Dermis microvascular lymphatic vessel endothelial cell (primary cell): ENCODE data around the gene YES1. TPM values are rescaled to one million over a fixed set of nuclear protein-coding genes. Genes with fewer than 3 reads are reported as not detected.

Experiments
- DNase-seq, 2 donors: peaks; one replicate each; pipeline versions ENCODE4 v3.0.0 to v3.0.0-alpha.2; 2010; ENCODE audit warnings: low read depth in 2 of 2
- total RNA-seq: library from RNA; depleted of rRNA; stranded (reverse); fragments of >200 nt; gene quantifications from 2 replicates; pipeline ENCODE4 v1.2.1, GENCODE V29; 2014

YES1 gene
- total RNA-seq, 1 donor from 2014 or later, result 149 TPM

GRCh38 chr18:730692-731091, 81.3 kb downstream of the YES1 start:
- no peak for DNase-seq

- DNase-seq, result peak in 1 of 2 donors; percentile 10
Observed at GRCh38 chr18:730120-730519, 81.9 kb downstream of the YES1 start.

- no peak for DNase-seq
Observed at GRCh38 chr18:725646-726045, 86.4 kb downstream of the YES1 start.

GRCh38 chr18:723541-724080, 88.4 kb downstream of the YES1 start:
- DNase-seq, result no peak

- no peak for DNase-seq
Observed at GRCh38 chr18:717003-717402, 95.0 kb downstream of the YES1 start.

GRCh38 chr18:715626-716025, 96.4 kb downstream of the YES1 start:
- DNase-seq, result no peak

- DNase-seq, result no peak
Observed at GRCh38 chr18:713135-713490, 98.9 kb downstream of the YES1 start.

GRCh38 chr18:712401-713134, 99.5 kb downstream of the YES1 start, which contains the start of gene ENOSF1:
ENOSF1 (minus strand) TSS chr18:712630; CDS start chr18:712587, 43 bp downstream.
- peak; percentile 39 to 82 for DNase-seq

GRCh38 chr18:711657-712400, 100.2 kb downstream of the YES1 start:
- DNase-seq, result peak; percentile 64 to 79

GRCh38 chr18:711310-711656, 100.8 kb downstream of the YES1 start:
- DNase-seq, result peak; percentile 31 to 51

- DNase-seq, result no peak
Observed at GRCh38 chr18:710418-711300, 101.4 kb downstream of the YES1 start.

GRCh38 chr18:709771-710170, 102.3 kb downstream of the YES1 start:
- DNase-seq, result no peak

GRCh38 chr18:708096-708495, 103.9 kb downstream of the YES1 start:
- DNase-seq, result no peak

- no peak for DNase-seq
Observed at GRCh38 chr18:706405-706804, 105.6 kb downstream of the YES1 start.

GRCh38 chr18:703213-703967, 108.7 kb downstream of the YES1 start:
- DNase-seq, result peak in 1 of 2 donors; percentile 35

GRCh38 chr18:697800-698199, 114.2 kb downstream of the YES1 start:
- DNase-seq, result no peak

GRCh38 chr18:697012-697411, 115.0 kb downstream of the YES1 start:
- DNase-seq, result no peak

- DNase-seq, result peak in 1 of 2 donors; percentile 16
Observed at GRCh38 chr18:693466-694187, 118.4 kb downstream of the YES1 start.

- no peak for DNase-seq
Observed at GRCh38 chr18:692824-693223, 119.2 kb downstream of the YES1 start.

- DNase-seq, result peak in 1 of 2 donors; percentile 19
Observed at GRCh38 chr18:688323-688722, 123.7 kb downstream of the YES1 start.
